Measurements from ENCODE around the gene LRRC4C.

DNA sequence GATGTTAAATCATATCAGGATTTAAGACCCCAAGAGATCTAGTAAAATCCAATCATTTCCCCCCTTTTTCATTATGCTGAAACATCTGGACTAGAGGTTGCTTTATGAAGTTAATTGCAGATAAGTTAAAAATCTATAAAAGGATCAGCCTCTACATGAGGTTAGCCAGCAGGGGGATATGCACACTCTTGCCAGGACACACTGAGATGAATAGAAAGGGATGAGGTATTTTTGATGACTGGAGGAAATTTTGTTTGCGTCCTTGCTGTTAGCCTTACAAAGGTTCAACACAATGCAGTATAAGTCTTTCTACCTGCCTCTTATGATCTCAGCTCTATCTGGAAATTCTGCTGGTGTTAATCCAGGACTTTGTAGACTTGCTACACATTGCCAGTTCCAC, 1034.3 kb downstream of the LRRC4C start:
- TF ChIP-seq EZH2phosphoT487 (IDR thresholded peaks at IDR 0.05; ENCODE audit: insufficient read depth, low read depth): no peak
- no peak for TF ChIP-seq EZH2 (IDR thresholded peaks at IDR 0.05; ENCODE audit: insufficient read depth, poor library complexity, severe bottlenecking)
